IMR-90 (cell line): Measurements from ENCODE around the gene TMEM95.
"Not testable (repeated sequence)": the region's sequence is repeated elsewhere in the genome, so short reads cannot be mapped to it uniquely, and the experiment has no call there.

Experiments
- BHLHE40 ChIP-seq: fragments of 150-350 bp; IDR thresholded peaks from 2 replicates; pipeline ENCODE4 v1.6.1; 2016; ENCODE audit warnings: mild to moderate bottlenecking, low read depth, low read length
- POLR2A ChIP-seq: IDR thresholded peaks from 2 replicates; pipeline ENCODE4 v1.6.1; 2012; ENCODE audit warnings: mild to moderate bottlenecking, low read depth, low read length
- TF ChIP-seq, protein P1 (sequence below): conservative IDR thresholded peaks from 2 replicates; pipeline ENCODE4 v1.5.1; 2012; ENCODE audit warnings: mild to moderate bottlenecking, low read depth, low read length, improper control_type of control experiment

DNA sequence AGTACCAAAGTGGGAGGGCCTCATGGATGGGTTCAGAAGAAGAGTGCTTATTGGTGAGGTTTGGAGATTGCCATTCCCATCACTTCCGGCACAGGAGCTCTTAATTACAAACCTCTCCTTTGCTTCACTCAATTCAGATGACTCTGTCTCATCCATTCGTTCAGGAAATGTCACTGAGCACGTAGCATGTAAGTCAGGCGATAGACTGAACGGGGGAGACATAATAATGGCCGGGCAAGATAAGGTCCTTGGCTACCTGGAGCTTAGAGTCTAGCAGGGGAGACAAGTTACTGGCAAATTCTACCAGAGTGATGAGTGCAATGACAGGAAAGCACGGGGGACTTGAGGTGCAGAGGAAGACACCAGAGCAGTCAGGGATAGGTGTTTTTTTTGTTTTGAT lies 11.0 kb downstream of the TMEM95 start:
- TF ChIP-seq, protein P1, sequence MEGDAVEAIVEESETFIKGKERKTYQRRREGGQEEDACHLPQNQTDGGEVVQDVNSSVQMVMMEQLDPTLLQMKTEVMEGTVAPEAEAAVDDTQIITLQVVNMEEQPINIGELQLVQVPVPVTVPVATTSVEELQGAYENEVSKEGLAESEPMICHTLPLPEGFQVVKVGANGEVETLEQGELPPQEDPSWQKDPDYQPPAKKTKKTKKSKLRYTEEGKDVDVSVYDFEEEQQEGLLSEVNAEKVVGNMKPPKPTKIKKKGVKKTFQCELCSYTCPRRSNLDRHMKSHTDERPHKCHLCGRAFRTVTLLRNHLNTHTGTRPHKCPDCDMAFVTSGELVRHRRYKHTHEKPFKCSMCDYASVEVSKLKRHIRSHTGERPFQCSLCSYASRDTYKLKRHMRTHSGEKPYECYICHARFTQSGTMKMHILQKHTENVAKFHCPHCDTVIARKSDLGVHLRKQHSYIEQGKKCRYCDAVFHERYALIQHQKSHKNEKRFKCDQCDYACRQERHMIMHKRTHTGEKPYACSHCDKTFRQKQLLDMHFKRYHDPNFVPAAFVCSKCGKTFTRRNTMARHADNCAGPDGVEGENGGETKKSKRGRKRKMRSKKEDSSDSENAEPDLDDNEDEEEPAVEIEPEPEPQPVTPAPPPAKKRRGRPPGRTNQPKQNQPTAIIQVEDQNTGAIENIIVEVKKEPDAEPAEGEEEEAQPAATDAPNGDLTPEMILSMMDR = not testable (repeated sequence)
- TF ChIP-seq BHLHE40, POLR2A: not testable (repeated sequence)
